ENCODE results near the gene CEP164. TPM values are rescaled to one million over a fixed set of nuclear protein-coding genes. Genes with fewer than 3 reads are reported as not detected.
A peak's percentile ranks its signal among the peaks of the same experiment; 100 is the strongest.

Gene CEP164
- polyA plus RNA-seq, 1 of the 3 experiments (the other 2 are of a cell fraction): 27.7 TPM

DNA sequence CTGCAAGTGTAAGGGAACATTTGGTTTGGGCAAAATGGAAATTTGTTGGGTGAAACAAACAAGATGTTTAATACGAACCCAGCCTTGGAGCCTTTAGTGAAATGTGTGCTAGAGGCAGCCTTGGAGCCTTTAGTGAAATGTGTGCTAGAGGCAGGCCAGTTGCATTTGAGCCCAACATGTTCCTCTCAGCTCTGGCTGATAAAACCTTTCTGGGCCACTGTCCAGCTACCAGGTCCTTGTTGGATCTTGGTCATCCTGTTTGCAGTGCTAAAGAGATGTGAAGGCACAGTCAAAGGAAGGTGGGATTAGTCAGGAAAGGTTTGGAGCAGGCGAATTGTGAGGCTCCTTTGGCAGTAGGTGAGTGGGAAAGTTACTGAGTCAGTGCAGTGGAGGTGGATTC, 48.9 kb downstream of the CEP164 start:
- DNase-seq: no peak
- Histone ChIP-seq H3K9me2 (no peaks in the 10 kb centered on the region), H3K4me3 (ENCODE audit: low read depth in 2 of 2, low read length in 1 of 2) (no peak overlapping the region), H3K27me3 (ENCODE audit: insufficient read depth) (no peaks in the 10 kb centered on the region), H3K9ac (no peak overlapping the region), H3K4me1 (ENCODE audit: control insufficient read depth in 1 of 2, insufficient read depth in 2 of 2, low read depth in 1 of 2, low read length in 1 of 2) (peaks cover 0 to 17% of the 10 kb centered on the region in 2 experiments; a peak in 1 of 4 replicates), H2AFZ (ENCODE audit: low read depth) (no peak overlapping the region), H4K20me1 (ENCODE audit: insufficient read depth) (no peaks in the 10 kb centered on the region), H3K27ac (ENCODE audit: low read depth in 2 of 2, low read length in 1 of 2) (no peak overlapping the region), H3K9me3 (no peaks in the 10 kb centered on the region), H3K4me2 (no peak overlapping the region), H3F3A (replicated peaks; ENCODE audit: insufficient read depth) (no peaks in the 10 kb centered on the region), H3K79me2 (ENCODE audit: insufficient read depth) (no peaks in the 10 kb centered on the region), H3K36me3 (replicated peaks in 1 of 2; ENCODE audit: control insufficient read depth in 1 of 2, insufficient read depth in 2 of 2, low read length in 1 of 2) (peaks cover 22 to 51% of the 10 kb centered on the region in 2 experiments)
- ChIA-PET POLR2A (no interaction called here), CTCF (interaction anchor here (1.3 to 1.6 kb wide), 2 partner anchors 432 to 442 kb away, joined by 4 read pairs; no protein-coding TSS in a partner anchor)
- TF ChIP-seq, protein P1, sequence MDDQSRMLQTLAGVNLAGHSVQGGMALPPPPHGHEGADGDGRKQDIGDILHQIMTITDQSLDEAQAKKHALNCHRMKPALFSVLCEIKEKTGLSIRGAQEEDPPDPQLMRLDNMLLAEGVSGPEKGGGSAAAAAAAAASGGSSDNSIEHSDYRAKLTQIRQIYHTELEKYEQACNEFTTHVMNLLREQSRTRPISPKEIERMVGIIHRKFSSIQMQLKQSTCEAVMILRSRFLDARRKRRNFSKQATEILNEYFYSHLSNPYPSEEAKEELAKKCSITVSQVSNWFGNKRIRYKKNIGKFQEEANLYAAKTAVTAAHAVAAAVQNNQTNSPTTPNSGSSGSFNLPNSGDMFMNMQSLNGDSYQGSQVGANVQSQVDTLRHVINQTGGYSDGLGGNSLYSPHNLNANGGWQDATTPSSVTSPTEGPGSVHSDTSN (IDR thresholded peaks at IDR 0.05): no peak
- TF ChIP-seq RXRA (IDR thresholded peaks at IDR 0.05; ENCODE audit: borderline replicate concordance, low read depth) (no peak), CHD2 (IDR thresholded peaks at IDR 0.05; ENCODE audit: low read length, partially characterized antibody) (no peak), MXI1 (IDR thresholded peaks at IDR 0.05; ENCODE audit: low read depth, low read length) (no peak), GATA2 (CRISPR knock-in tag; IDR thresholded peaks at IDR 0.05) (no peak), FOXM1 (IDR thresholded peaks at IDR 0.05; ENCODE audit: low read depth) (no peak), RCOR1 (IDR thresholded peaks at IDR 0.05; ENCODE audit: low read length) (no peak)
- TF ChIP-seq, protein P2, sequence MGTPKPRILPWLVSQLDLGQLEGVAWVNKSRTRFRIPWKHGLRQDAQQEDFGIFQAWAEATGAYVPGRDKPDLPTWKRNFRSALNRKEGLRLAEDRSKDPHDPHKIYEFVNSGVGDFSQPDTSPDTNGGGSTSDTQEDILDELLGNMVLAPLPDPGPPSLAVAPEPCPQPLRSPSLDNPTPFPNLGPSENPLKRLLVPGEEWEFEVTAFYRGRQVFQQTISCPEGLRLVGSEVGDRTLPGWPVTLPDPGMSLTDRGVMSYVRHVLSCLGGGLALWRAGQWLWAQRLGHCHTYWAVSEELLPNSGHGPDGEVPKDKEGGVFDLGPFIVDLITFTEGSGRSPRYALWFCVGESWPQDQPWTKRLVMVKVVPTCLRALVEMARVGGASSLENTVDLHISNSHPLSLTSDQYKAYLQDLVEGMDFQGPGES (IDR thresholded peaks at IDR 0.05; ENCODE audit: low read depth, low read length): no peak
- 94% methylated on average over 2 of the region's 2 CpGs for WGBS (ENCODE audit: low lambda C conversion rate)

GRCh38 chr11:117378976-117379865, 51.6 kb downstream of the CEP164 start:
- ChIA-PET POLR2A (interaction anchor here (0.9 to 1.0 kb wide), 2 partner anchors 11 to 32 kb away, joined by 3 to 4 read pairs; no protein-coding TSS in a partner anchor), CTCF (interaction anchor here (0.7 to 2.2 kb wide), 8 partner anchors 32 to 674 kb away, joined by 3 to 8 read pairs (median 3); partner anchors contain the start of genes PCSK7 and RNF214)
- H3K36me3 ChIP-seq (replicated peaks in 1 of 2; ENCODE audit: control insufficient read depth in 1 of 2, insufficient read depth in 2 of 2, low read length in 1 of 2): peaks cover 10 to 59% of the 10 kb centered on the region in 2 experiments
- peak overlapping the region in 1 of 2 experiments; percentile 76; a peak in 2 of 4 replicates for H3K27ac ChIP-seq (ENCODE audit: low read depth in 2 of 2, low read length in 1 of 2)
- no peaks in the 10 kb centered on the region for H3K9me2 ChIP-seq
- H3K4me3 ChIP-seq (ENCODE audit: low read depth in 2 of 2, low read length in 1 of 2): no peak overlapping the region
- TF ChIP-seq, protein P1 (IDR thresholded peaks at IDR 0.05): 0 out of 2 replicates have a peak, but pooled peaks have one; percentile 21
- TF ChIP-seq RXRA (IDR thresholded peaks at IDR 0.05; ENCODE audit: borderline replicate concordance, low read depth) (no peak), RCOR1 (IDR thresholded peaks at IDR 0.05; ENCODE audit: low read length) (0 out of 2 replicates have a peak, but pooled peaks have one; percentile 9), EP300 (IDR thresholded peaks at IDR 0.05; ENCODE audit: borderline replicate concordance in 1 of 2, low read depth in 1 of 2, low read length in 1 of 2) (peak in 1 of 2 experiments; percentile 54; a peak in 1 of 4 replicates), CHD2 (IDR thresholded peaks at IDR 0.05; ENCODE audit: low read length, partially characterized antibody) (peak; percentile 52), TAF1 (IDR thresholded peaks at IDR 0.05; ENCODE audit: borderline replicate concordance, low read depth, low read length) (no peak), POLR2AphosphoS5 (IDR thresholded peaks at IDR 0.05; ENCODE audit: low read depth, low read length) (no peak), NFIC (IDR thresholded peaks at IDR 0.05; ENCODE audit: borderline replicate concordance) (no peak), FOXJ3 (CRISPR knock-in tag; IDR thresholded peaks at IDR 0.05) (0 out of 2 replicates have a peak, but pooled peaks have one; percentile 13), MXI1 (IDR thresholded peaks at IDR 0.05; ENCODE audit: low read depth, low read length) (peak; percentile 54; the same call in 1 of the 2 replicates)
- TF ChIP-seq, protein P2 (IDR thresholded peaks at IDR 0.05; ENCODE audit: low read depth, low read length): no peak
- TF ChIP-seq, protein P3, sequence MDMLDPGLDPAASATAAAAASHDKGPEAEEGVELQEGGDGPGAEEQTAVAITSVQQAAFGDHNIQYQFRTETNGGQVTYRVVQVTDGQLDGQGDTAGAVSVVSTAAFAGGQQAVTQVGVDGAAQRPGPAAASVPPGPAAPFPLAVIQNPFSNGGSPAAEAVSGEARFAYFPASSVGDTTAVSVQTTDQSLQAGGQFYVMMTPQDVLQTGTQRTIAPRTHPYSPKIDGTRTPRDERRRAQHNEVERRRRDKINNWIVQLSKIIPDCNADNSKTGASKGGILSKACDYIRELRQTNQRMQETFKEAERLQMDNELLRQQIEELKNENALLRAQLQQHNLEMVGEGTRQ (IDR thresholded peaks at IDR 0.05; ENCODE audit: borderline replicate concordance, low read depth, low read length): no peak
- TF ChIP-seq, protein P4, sequence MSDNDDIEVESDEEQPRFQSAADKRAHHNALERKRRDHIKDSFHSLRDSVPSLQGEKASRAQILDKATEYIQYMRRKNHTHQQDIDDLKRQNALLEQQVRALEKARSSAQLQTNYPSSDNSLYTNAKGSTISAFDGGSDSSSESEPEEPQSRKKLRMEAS (IDR thresholded peaks at IDR 0.05; ENCODE audit: low read depth): no peak
- peak; percentile 79 for DNase-seq
- no peak overlapping the region for H3K4me2 ChIP-seq
- H3K9ac ChIP-seq: no peak overlapping the region
- 73% methylated on average over 12 of the region's 12 CpGs for WGBS (ENCODE audit: low lambda C conversion rate)
- no peaks in the 10 kb centered on the region for H3K9me3 ChIP-seq
- no peak overlapping the region for H2AFZ ChIP-seq (ENCODE audit: low read depth)
- H4K20me1 ChIP-seq (ENCODE audit: insufficient read depth): no peaks in the 10 kb centered on the region
- H3K27me3 ChIP-seq (ENCODE audit: insufficient read depth): no peaks in the 10 kb centered on the region
- no peaks in the 10 kb centered on the region for H3K79me2 ChIP-seq (ENCODE audit: insufficient read depth)
- peaks cover 0 to 17% of the 10 kb centered on the region in 2 experiments; a peak in 1 of 4 replicates for H3K4me1 ChIP-seq (ENCODE audit: control insufficient read depth in 1 of 2, insufficient read depth in 2 of 2, low read depth in 1 of 2, low read length in 1 of 2)
- H3F3A ChIP-seq (replicated peaks; ENCODE audit: insufficient read depth): no peaks in the 10 kb centered on the region
